ENCODE data around the gene WNT11. TPM values are rescaled to one million over a fixed set of nuclear protein-coding genes. Genes with fewer than 3 reads are reported as not detected.

Gene WNT11
- total RNA-seq, 1 donor from 2014 or later = not detected

DNA sequence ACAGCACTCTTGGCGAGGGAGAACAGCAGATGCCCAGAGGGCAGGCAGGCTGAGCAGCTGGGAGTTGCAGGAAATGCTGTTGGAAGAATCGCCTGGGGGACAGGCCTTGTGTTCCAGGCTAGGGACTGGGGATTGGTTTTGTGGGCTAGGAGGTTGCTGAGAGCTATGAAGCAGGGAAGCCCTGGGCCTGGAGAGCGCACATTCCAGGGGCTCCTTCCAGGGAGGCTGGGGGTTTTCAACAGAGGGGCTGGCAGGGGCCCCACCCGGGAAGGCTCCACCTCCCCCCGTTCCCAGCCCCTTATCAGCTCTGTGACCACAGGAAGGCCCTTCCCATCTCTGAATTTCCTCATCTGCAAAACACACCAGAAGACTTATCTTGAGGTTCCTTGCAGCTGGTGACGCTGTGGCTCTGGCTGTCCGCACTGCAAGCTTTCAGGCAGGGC lies 21.7 kb downstream of the WNT11 start:
- no peak overlapping the region for H3K4me3 ChIP-seq (ENCODE audit: low read depth, low read length)
- no peak for DNase-seq (ENCODE audit: low read depth)
- TF ChIP-seq, protein P1, sequence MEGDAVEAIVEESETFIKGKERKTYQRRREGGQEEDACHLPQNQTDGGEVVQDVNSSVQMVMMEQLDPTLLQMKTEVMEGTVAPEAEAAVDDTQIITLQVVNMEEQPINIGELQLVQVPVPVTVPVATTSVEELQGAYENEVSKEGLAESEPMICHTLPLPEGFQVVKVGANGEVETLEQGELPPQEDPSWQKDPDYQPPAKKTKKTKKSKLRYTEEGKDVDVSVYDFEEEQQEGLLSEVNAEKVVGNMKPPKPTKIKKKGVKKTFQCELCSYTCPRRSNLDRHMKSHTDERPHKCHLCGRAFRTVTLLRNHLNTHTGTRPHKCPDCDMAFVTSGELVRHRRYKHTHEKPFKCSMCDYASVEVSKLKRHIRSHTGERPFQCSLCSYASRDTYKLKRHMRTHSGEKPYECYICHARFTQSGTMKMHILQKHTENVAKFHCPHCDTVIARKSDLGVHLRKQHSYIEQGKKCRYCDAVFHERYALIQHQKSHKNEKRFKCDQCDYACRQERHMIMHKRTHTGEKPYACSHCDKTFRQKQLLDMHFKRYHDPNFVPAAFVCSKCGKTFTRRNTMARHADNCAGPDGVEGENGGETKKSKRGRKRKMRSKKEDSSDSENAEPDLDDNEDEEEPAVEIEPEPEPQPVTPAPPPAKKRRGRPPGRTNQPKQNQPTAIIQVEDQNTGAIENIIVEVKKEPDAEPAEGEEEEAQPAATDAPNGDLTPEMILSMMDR (conservative IDR thresholded peaks at IDR 0.05; ENCODE audit: low read depth, low read length) = no peak

DNA sequence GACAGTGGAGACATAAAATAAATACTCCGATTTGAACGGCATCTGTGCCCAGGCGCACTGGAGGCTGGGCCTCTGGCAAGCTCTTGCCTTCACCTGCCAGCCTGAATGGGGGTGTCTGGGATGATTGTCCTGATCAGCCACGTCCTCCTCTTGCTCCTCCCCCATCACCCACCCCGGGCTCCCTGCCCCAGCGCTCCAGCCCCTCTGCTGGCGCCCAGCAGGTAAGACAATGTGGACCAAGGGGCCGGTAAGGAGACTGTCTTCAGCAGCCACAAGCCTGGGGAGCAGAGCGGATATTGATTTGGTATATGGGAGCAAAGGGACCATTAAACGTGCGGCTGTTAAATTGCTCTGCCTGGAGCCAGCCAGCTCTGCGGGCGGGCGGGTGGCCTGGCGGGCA lies 24.9 kb downstream of the WNT11 start:
- no peak overlapping the region for H3K4me3 ChIP-seq (ENCODE audit: low read depth, low read length)
- TF ChIP-seq, protein P1 (conservative IDR thresholded peaks at IDR 0.05; ENCODE audit: low read depth, low read length) = no peak
- DNase-seq (ENCODE audit: low read depth) = no peak

DNA sequence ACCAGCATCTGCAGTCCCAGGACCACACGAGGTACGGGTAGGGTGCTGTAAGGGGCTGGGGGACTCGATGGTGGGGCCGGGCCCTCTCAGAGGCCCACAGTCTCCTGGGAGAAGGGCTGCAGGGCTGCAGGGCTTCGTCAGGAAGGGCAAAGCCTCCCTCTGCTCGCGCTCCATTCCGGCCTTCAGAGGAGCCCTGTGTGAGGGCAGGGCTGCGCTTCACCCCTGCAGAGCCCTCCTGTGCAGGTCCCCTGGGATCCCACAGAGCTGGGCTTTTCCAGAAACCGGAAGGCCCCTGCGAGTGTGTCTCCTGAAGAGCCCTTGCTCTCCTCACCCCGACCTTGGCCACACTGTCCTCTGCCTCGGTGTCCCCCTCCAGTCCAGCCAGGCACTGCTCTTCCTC lies 27.2 kb downstream of the WNT11 start:
- TF ChIP-seq, protein P1 (conservative IDR thresholded peaks at IDR 0.05; ENCODE audit: low read depth, low read length) = no peak
- H3K4me3 ChIP-seq (ENCODE audit: low read depth, low read length) = no peak overlapping the region
- DNase-seq (ENCODE audit: low read depth) = no peak

DNA sequence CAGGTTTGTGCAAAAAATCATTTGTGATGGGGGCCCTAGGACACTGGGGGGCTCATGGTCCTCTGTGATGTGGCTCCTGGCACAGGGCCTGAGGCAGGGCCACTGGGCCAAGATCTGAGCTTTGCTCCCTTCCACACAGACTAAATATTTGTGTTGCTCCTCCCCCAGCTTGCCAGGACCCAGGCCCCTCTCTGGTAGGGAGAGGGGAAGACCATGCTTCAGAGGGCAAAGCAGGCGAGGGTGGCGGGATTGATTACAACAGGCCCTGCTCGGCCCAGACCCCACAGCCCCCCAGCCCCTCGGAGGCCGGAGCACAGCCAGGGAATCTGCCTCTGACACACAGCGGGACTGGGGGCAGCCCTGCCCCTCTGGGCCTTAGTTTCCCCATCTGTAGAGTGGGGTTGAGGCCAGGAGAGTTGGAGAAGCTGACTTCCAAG lies 29.0 kb downstream of the WNT11 start:
- H3K4me3 ChIP-seq (ENCODE audit: low read depth, low read length) = no peak overlapping the region
- no peak for DNase-seq (ENCODE audit: low read depth)
- TF ChIP-seq, protein P1 (conservative IDR thresholded peaks at IDR 0.05; ENCODE audit: low read depth, low read length) = no peak

DNA sequence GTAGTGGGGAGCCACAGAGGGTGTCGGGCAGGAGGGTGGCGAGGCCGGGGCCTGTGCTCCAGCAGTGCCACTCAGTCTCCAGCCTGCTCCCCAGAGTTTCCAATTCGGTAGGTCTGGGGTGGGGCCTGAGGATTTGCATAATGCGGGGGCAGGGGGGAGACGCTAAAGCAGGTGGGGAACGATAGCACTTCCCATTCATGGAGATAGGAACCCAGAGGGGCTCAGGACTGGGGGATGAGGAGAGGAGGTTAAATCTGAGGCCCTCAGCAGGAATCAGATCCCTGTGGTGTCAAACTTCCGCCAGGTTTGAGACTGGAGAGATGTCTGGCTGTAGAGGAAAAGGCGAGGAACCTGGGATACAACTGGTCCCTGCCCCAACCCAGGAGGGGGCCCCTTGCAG lies 29.8 kb downstream of the WNT11 start:
- TF ChIP-seq, protein P1 (conservative IDR thresholded peaks at IDR 0.05; ENCODE audit: low read depth, low read length) = no peak
- H3K4me3 ChIP-seq (ENCODE audit: low read depth, low read length) = no peak overlapping the region
- no peak for DNase-seq (ENCODE audit: low read depth)

DNA sequence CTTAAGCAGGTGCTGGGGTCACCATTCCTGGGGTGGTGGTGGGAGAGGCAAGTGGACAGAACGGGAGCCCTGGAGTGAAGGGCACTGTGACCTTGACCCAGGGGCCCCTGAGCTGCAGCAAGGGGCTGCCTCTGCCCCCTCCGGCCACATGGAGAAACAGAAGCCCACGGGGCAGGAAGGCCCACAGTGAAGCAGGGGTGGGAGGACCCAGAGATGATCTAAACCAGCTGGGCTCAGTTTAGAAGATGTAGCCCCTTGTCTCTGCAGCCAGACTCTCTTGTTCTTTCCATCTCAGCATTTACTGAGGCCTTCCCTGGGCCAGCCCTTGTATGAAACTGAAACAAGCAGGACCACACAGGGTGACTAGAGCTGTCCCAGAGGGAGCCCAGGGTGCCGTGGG lies 30.5 kb downstream of the WNT11 start:
- no peak overlapping the region for H3K4me3 ChIP-seq (ENCODE audit: low read depth, low read length)
- DNase-seq (ENCODE audit: low read depth) = no peak
- TF ChIP-seq, protein P1 (conservative IDR thresholded peaks at IDR 0.05; ENCODE audit: low read depth, low read length) = no peak

DNA sequence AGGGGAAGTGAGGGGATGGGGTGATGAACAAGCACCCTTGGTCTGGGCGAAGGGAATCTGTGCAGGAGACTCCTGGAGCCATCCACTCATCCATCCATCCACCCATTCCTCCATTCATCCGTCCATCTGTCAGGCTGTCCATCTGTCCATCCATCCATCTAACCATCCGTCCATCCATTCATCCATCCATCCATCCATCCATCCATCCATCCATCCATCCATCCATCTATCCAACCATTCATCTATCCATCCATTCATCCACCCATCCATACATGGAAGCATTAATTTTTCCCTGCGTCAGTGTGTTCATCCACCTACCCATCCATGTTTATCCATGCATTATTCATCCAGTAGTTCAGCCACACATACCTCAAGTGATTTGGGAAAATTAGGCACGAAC lies 32.0 kb downstream of the WNT11 start:
- H3K4me3 ChIP-seq (ENCODE audit: low read depth, low read length) = no peak overlapping the region
- TF ChIP-seq, protein P1 (conservative IDR thresholded peaks at IDR 0.05; ENCODE audit: low read depth, low read length) = no peak
- no peak for DNase-seq (ENCODE audit: low read depth)

Measured in epithelial cell of proximal tubule (primary cell).